Measurements from ENCODE around the gene PCID2.

DNA sequence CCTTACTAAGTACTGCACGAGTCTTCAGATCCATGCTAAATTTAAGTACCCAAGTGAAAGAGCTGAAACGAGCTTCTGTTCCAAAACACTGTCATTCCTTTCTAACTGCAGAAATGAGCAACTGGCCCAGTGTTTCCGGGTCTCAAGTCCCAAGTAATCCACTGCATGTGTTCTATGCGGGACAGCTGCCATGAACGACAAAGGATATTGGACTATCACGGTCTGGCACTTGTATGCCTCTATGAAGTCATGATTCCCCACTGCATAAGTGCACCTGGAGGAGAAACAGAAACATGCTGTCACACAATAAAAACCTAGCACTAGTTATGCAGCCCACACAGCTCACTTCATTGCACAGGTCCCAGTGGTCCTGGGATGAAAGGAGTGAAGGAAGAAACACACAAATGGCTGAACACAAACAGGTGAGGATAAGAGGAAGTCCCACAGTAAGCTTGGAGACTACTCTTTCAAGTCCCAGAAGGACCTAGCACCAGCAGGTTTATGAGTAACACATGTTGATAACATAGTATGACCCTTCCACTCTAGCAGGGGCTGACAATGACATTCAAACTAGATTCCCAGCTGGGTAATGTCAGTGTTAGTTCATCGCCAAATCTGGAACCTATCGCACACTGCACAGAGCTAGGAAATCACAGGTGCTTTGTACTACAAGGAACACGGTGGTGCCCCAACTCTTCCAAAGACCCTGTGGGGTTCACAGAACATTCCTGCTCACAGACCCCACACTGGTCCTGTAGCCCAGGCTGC is 11.3 kb downstream of the PCID2 start:
- TF ChIP-seq CTCF (IDR thresholded peaks at IDR 0.05; ENCODE audit: low read depth, low read length): no peak
- no peak for TF ChIP-seq EZH2phosphoT487 (IDR thresholded peaks at IDR 0.05; ENCODE audit: low read depth)
